ENCODE data around the gene KLHDC4. TPM values are rescaled to one million over a fixed set of nuclear protein-coding genes. Genes with fewer than 3 reads are reported as not detected.
A peak's percentile ranks its signal among the peaks of the same experiment; 100 is the strongest.

The KLHDC4 gene
- total and polyA plus RNA-seq, 7 experiments from 2014 or later, result 20.0 to 110 (median 83.0) TPM

DNA sequence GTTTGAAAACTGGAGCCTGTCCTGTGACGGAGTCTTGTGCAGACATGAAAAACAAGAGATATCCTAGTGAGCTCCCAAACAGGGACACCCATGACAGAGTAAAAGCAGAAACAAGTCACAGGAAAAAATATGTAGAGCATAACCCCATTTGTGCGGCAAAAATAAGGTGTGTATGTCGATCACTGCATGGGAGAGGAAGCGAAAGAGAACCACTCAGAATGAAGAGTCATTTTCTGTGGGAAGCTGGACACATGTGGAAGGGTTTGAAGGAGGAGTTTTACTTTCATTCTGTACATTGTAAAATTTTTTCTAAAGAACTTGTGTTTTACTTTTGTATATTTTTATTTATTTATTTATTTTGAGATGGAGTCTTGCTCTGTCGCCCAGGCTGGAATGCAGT lies 91.4 kb downstream of the KLHDC4 start:
- Histone ChIP-seq H3K27me3 (ENCODE audit: control insufficient read depth in 2 of 2, insufficient read depth in 2 of 2, low read length in 2 of 2) (no peaks in the 10 kb centered on the region), H3K27ac (ENCODE audit: low read depth, low read length) (no peak overlapping the region), H3K36me3 (ENCODE audit: control insufficient read depth in 2 of 3, insufficient read depth in 3 of 3, low read length in 3 of 3) (no peaks in the 10 kb centered on the region), H3K9me3 (ENCODE audit: control insufficient read depth in 2 of 3, low read length in 3 of 3) (no peaks in the 10 kb centered on the region), H3K4me3 (ENCODE audit: low read length) (no peak overlapping the region), H3K4me1 (ENCODE audit: control insufficient read depth in 2 of 2, insufficient read depth in 2 of 2, low read length in 2 of 2) (no peaks in the 10 kb centered on the region)
- Mint-ChIP-seq H3K9me3 (no peaks in the 10 kb centered on the region), H3K36me3 (no peaks in the 10 kb centered on the region), H3K27me3 (no peaks in the 10 kb centered on the region), H3K27ac (peak overlapping the region in 2 of 9 donors; percentile 4 to 19), H3K4me1 (peaks cover 0 to 4% (median 0%) of the 10 kb centered on the region in 7 donors), H3K4me3 (no peak overlapping the region)
- intact Hi-C loops (cut with micrococcal nuclease), result no loop called here
- POLR2A ChIA-PET, result no interaction called here
- ATAC-seq (no peak), DNase-seq (no peak)
- CTCF ChIA-PET, result interaction anchor here (0.7 kb wide), 1 partner anchor 19 kb away, joined by 7 read pairs; no protein-coding TSS in a partner anchor

DNA sequence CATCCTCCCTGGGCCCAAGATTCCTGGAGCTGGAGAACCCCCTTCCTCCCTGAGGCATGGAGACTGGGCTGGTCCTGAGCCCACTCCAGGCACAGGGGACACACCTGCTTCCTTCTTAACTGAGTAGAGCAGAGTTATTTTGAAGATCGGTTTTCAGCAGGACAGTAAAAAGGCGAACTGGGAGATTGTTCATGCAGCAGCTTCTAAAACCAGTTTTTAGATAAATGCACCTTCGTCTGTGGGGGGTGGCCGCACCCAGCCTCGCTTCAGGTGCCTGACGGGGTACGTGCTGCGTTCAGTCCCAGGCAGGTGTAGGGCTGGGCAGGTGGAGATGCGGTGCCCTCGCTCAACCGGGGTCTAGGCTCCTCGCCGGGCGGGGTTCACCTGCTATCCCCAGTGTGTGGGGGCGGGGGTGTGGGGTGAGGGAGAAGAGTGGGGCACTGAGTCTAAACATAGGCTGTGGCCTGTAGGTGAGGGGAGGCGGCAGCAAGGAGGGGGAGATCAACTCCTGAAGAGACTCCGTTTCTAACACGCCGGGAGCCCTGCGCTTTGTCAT lies 94.0 kb downstream of the KLHDC4 start:
- Mint-ChIP-seq H3K27me3 (no peaks in the 10 kb centered on the region), H3K9me3 (no peaks in the 10 kb centered on the region), H3K36me3 (no peaks in the 10 kb centered on the region), H3K4me3 (no peak overlapping the region), H3K27ac (no peak overlapping the region), H3K4me1 (peaks cover 0 to 4% (median 0%) of the 10 kb centered on the region in 7 donors)
- ChIA-PET POLR2A (no interaction called here), CTCF (no interaction called here)
- no peaks in the 10 kb centered on the region for H3K27me3 ChIP-seq (ENCODE audit: control insufficient read depth in 2 of 2, insufficient read depth in 2 of 2, low read length in 2 of 2)
- no peaks in the 10 kb centered on the region for H3K4me1 ChIP-seq (ENCODE audit: control insufficient read depth in 2 of 2, insufficient read depth in 2 of 2, low read length in 2 of 2)
- DNase-seq (no peak), ATAC-seq (no peak)
- no peaks in the 10 kb centered on the region for H3K9me3 ChIP-seq (ENCODE audit: control insufficient read depth in 2 of 3, low read length in 3 of 3)
- H3K36me3 ChIP-seq (ENCODE audit: control insufficient read depth in 2 of 3, insufficient read depth in 3 of 3, low read length in 3 of 3), result no peaks in the 10 kb centered on the region
- intact Hi-C loops (cut with micrococcal nuclease), result no loop called here
- no peak overlapping the region for H3K27ac ChIP-seq (ENCODE audit: low read depth, low read length)
- no peak overlapping the region for H3K4me3 ChIP-seq (ENCODE audit: low read length)

DNA sequence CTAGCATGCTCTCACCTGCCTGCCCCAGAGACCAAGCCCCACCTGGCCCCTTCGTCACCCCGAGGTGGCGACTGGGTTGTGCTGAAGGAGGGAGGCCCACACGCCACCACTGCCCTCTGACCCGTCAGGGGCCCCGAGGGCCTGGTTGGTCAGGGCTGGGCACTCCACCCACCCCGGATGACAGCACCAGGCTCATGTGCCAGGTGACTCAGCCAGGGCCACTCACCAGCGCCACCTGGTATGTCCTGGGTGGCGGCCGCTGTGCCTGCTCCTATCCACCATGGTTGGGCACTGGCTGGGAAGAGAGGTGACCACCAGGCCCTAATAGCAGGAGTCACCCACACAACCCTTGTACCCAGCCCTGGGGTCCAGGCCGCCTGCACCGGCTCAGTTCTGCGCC lies 94.6 kb downstream of the KLHDC4 start:
- Mint-ChIP-seq H3K27me3 (no peaks in the 10 kb centered on the region), H3K4me3 (no peak overlapping the region), H3K4me1 (peaks cover 0 to 4% (median 0%) of the 10 kb centered on the region in 7 donors), H3K27ac (no peak overlapping the region), H3K9me3 (no peaks in the 10 kb centered on the region), H3K36me3 (no peaks in the 10 kb centered on the region)
- Histone ChIP-seq H3K9me3 (ENCODE audit: control insufficient read depth in 2 of 3, low read length in 3 of 3) (no peaks in the 10 kb centered on the region), H3K36me3 (ENCODE audit: control insufficient read depth in 2 of 3, insufficient read depth in 3 of 3, low read length in 3 of 3) (no peaks in the 10 kb centered on the region), H3K4me1 (ENCODE audit: control insufficient read depth in 2 of 2, insufficient read depth in 2 of 2, low read length in 2 of 2) (no peaks in the 10 kb centered on the region), H3K27me3 (ENCODE audit: control insufficient read depth in 2 of 2, insufficient read depth in 2 of 2, low read length in 2 of 2) (no peaks in the 10 kb centered on the region), H3K4me3 (ENCODE audit: low read length) (no peak overlapping the region), H3K27ac (ENCODE audit: low read depth, low read length) (no peak overlapping the region)
- DNase-seq, result no peak
- intact Hi-C loops (cut with micrococcal nuclease), result no loop called here
- POLR2A ChIA-PET, result no interaction called here
- ATAC-seq, result no peak
- CTCF ChIA-PET, result no interaction called here

DNA sequence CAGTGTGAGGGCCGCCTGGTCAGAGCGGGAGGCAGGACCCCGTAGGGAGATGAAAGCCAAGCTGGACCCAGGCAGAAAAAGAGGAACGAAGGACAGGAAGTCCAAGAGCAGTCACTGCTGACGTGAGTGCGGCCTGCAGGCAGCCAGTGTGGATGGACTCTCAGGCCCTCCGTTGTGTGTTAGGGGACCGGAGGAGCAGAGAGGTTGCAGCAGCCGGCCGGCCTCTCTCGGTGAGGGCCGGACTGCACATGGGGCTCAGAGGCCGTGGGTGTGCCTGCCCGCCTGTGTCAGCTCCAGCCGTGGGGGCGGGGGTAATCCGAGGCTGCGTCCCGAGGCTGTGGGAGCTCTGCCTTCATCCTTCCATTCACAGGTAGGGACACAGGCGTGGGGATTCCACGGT lies 96.1 kb downstream of the KLHDC4 start:
- no peak overlapping the region for H3K27ac ChIP-seq (ENCODE audit: low read depth, low read length)
- no peak overlapping the region for H3K4me3 Mint-ChIP-seq
- ChIA-PET CTCF (no interaction called here), POLR2A (no interaction called here)
- ATAC-seq, result no peak
- H3K36me3 ChIP-seq (ENCODE audit: control insufficient read depth in 2 of 3, insufficient read depth in 3 of 3, low read length in 3 of 3), result no peaks in the 10 kb centered on the region
- no peak overlapping the region for H3K4me3 ChIP-seq (ENCODE audit: low read length)
- H3K36me3 Mint-ChIP-seq, result no peaks in the 10 kb centered on the region
- peaks cover 0 to 2% (median 0%) of the 10 kb centered on the region in 7 donors for H3K4me1 Mint-ChIP-seq
- no peaks in the 10 kb centered on the region for H3K27me3 ChIP-seq (ENCODE audit: control insufficient read depth in 2 of 2, insufficient read depth in 2 of 2, low read length in 2 of 2)
- H3K4me1 ChIP-seq (ENCODE audit: control insufficient read depth in 2 of 2, insufficient read depth in 2 of 2, low read length in 2 of 2), result no peaks in the 10 kb centered on the region
- intact Hi-C loops (cut with micrococcal nuclease), result no loop called here
- no peak overlapping the region for H3K27ac Mint-ChIP-seq
- no peaks in the 10 kb centered on the region for H3K27me3 Mint-ChIP-seq
- DNase-seq, result no peak
- H3K9me3 ChIP-seq (ENCODE audit: control insufficient read depth in 2 of 3, low read length in 3 of 3), result no peaks in the 10 kb centered on the region
- no peaks in the 10 kb centered on the region for H3K9me3 Mint-ChIP-seq

DNA sequence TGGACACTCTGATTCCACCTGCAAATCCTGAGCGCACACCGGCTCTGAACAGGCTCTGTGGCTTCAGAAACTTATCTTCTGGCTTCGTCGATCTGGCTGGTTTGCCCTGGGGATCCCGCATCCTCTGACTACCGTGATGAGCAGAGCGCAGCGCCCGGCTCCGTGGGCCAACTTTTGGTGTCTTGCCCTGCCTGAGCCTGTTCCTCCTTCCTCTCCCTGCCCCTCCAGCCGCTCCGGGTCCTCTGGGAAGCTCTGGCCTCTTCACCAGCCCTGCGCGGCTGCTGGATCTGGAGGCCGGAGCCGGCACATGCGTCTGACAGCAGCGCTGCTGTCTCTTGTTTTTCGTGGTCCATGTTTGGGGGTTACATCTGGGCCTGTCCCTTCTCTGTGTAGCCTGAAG lies 97.8 kb downstream of the KLHDC4 start:
- POLR2A ChIA-PET, result no interaction called here
- DNase-seq (no peak), ATAC-seq (no peak)
- Mint-ChIP-seq H3K4me3 (no peak overlapping the region), H3K27me3 (peaks cover 0 to 10% (median 4%) of the 10 kb centered on the region in 5 donors), H3K4me1 (peaks cover 0 to 4% (median 0%) of the 10 kb centered on the region in 7 donors), H3K27ac (no peak overlapping the region), H3K36me3 (no peaks in the 10 kb centered on the region), H3K9me3 (peaks cover 0 to 2% (median 0%) of the 10 kb centered on the region in 11 donors)
- no peaks in the 10 kb centered on the region for H3K36me3 ChIP-seq (ENCODE audit: control insufficient read depth in 2 of 3, insufficient read depth in 3 of 3, low read length in 3 of 3)
- no peaks in the 10 kb centered on the region for H3K4me1 ChIP-seq (ENCODE audit: control insufficient read depth in 2 of 2, insufficient read depth in 2 of 2, low read length in 2 of 2)
- no peak overlapping the region for H3K27ac ChIP-seq (ENCODE audit: low read depth, low read length)
- intact Hi-C loops (cut with micrococcal nuclease), result no loop called here
- no peaks in the 10 kb centered on the region for H3K9me3 ChIP-seq (ENCODE audit: control insufficient read depth in 2 of 3, low read length in 3 of 3)
- H3K4me3 ChIP-seq (ENCODE audit: low read length), result no peak overlapping the region
- H3K27me3 ChIP-seq (ENCODE audit: control insufficient read depth in 2 of 2, insufficient read depth in 2 of 2, low read length in 2 of 2), result no peaks in the 10 kb centered on the region
- CTCF ChIA-PET, result no interaction called here

DNA sequence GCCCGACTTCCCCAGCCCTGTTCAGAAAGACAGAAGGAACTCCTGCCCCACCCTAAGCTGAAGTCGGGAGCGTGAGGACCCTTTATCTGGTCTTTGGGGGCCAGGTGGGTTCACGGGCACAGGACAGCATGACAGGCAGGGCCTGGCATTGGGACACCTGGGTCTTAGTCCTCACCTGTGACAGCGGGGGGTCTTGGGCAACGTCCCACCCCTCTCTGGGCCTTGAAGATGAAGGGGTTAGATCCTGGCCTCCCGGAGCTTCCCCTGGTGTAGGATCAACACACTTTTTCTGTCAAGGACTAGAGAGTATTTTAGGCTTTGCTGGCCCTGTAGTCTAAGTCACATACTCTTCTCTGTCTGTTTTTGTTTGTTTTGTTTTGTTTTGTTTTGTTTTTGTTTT lies 98.3 kb downstream of the KLHDC4 start:
- H3K36me3 Mint-ChIP-seq, result no peaks in the 10 kb centered on the region

DNA sequence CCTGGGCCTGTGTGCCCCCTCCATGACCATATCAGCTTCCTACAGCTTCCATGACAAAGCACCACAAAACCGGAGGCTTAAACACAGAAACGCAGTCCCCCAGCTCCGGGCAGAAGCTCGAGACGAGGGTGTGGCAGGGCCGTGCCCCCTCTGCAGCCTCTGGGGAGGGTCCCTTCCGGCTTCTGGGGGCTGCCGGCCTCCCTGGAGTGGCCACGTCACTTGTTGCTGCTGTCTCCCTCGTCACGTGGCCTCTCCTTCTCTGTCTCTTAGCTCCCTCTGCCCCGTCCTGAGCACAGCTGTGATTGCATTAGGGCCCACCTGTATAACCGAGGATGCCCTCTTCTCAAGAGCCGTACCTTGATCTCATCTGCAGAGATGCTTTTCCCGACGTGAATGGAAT lies 98.9 kb downstream of the KLHDC4 start:
- Histone ChIP-seq H3K9me3 (ENCODE audit: control insufficient read depth in 2 of 3, low read length in 3 of 3) (no peaks in the 10 kb centered on the region), H3K27me3 (ENCODE audit: control insufficient read depth in 2 of 2, insufficient read depth in 2 of 2, low read length in 2 of 2) (no peaks in the 10 kb centered on the region), H3K27ac (ENCODE audit: low read depth, low read length) (no peak overlapping the region), H3K4me3 (ENCODE audit: low read length) (no peak overlapping the region), H3K4me1 (ENCODE audit: control insufficient read depth in 2 of 2, insufficient read depth in 2 of 2, low read length in 2 of 2) (no peaks in the 10 kb centered on the region), H3K36me3 (ENCODE audit: control insufficient read depth in 2 of 3, insufficient read depth in 3 of 3, low read length in 3 of 3) (no peaks in the 10 kb centered on the region)
- Mint-ChIP-seq H3K4me1 (peaks cover 0 to 5% (median 0%) of the 10 kb centered on the region in 7 donors), H3K27me3 (peaks cover 0 to 17% (median 5%) of the 10 kb centered on the region in 5 donors), H3K4me3 (no peak overlapping the region), H3K36me3 (no peaks in the 10 kb centered on the region), H3K27ac (no peak overlapping the region), H3K9me3 (peaks cover 0 to 2% (median 0%) of the 10 kb centered on the region in 11 donors)
- ChIA-PET POLR2A (no interaction called here), CTCF (no interaction called here)
- intact Hi-C loops (cut with micrococcal nuclease), result no loop called here
- ATAC-seq, result no peak
- DNase-seq, result no peak

More for the DNA sequence above, 98.3 kb downstream of the KLHDC4 start:
- Histone ChIP-seq H3K27ac (ENCODE audit: low read depth, low read length) (no peak overlapping the region), H3K36me3 (ENCODE audit: control insufficient read depth in 2 of 3, insufficient read depth in 3 of 3, low read length in 3 of 3) (no peaks in the 10 kb centered on the region), H3K4me1 (ENCODE audit: control insufficient read depth in 2 of 2, insufficient read depth in 2 of 2, low read length in 2 of 2) (no peaks in the 10 kb centered on the region), H3K9me3 (ENCODE audit: control insufficient read depth in 2 of 3, low read length in 3 of 3) (no peaks in the 10 kb centered on the region), H3K4me3 (ENCODE audit: low read length) (no peak overlapping the region), H3K27me3 (ENCODE audit: control insufficient read depth in 2 of 2, insufficient read depth in 2 of 2, low read length in 2 of 2) (no peaks in the 10 kb centered on the region)
- Mint-ChIP-seq H3K9me3 (peaks cover 0 to 2% (median 0%) of the 10 kb centered on the region in 11 donors), H3K27me3 (peaks cover 0 to 15% (median 4%) of the 10 kb centered on the region in 5 donors), H3K4me3 (no peak overlapping the region), H3K4me1 (peaks cover 0 to 4% (median 0%) of the 10 kb centered on the region in 7 donors), H3K27ac (no peak overlapping the region)
- DNase-seq, result no peak
- ChIA-PET CTCF (no interaction called here), POLR2A (no interaction called here)
- intact Hi-C loops (cut with micrococcal nuclease), result no loop called here
- no peak for ATAC-seq
